Measurements from ENCODE around the gene SUMO3.

The SUMO3 gene

DNA sequence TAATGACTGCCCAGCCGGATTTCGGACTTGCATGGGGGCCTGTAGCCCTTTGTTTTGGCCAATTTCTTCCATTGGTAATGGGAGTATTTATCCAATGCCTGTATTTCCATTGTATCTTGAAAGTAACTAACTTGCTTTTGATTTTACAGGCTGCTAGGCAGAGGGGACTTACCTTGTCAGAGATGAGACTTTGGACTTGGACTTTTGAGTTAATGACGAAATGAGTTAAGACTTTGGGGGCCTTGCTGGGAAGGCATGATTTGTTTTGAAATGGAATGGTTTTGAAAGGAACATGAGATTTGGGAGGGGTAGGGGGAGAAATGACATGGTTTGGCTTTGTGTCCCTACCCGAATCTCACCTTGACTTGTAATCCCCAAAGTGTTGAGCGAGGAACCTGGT is 25.9 kb downstream of the SUMO3 start:
- no peak for TF ChIP-seq CTCF (conservative IDR thresholded peaks at IDR 0.05; ENCODE audit: low read depth)
- ChIA-PET POLR2A (ENCODE audit: low non-redundant PET) (no interaction called here), CTCF (interaction anchor here (0.7 kb wide), 1 partner anchor 131 kb away, joined by 3 read pairs; no protein-coding TSS in a partner anchor)
- no peak overlapping the region for H3K27ac ChIP-seq
- no peak for DNase-seq (ENCODE audit: low spot score)

DNA sequence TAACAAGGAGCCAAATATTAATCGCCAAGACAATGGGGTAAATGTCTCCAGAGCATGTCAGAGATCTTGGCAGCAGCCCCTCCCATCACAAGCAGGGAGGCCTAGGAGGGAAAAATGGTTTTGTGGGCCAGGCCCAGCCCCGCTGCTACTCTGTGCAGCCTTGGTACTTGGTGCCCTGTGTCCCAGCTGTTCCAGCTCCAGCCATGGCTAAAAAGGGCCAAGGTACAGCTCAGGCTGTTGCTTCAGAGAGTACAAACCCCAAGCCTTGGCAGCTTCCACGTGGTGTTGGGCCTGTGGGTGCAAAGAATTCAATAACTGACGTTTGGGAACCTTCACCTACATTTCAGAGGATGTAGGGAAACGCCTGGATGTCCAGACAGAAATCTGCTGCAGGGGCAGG is 26.6 kb downstream of the SUMO3 start:
- H3K27ac ChIP-seq, result no peak overlapping the region
- TF ChIP-seq CTCF (conservative IDR thresholded peaks at IDR 0.05; ENCODE audit: low read depth), result no peak
- ChIA-PET CTCF (interaction anchor here (0.7 kb wide), 1 partner anchor 130 kb away, joined by 3 read pairs; no protein-coding TSS in a partner anchor), POLR2A (ENCODE audit: low non-redundant PET) (no interaction called here)
- no peak for DNase-seq (ENCODE audit: low spot score)

GRCh38 chr21:44790368-44790767 is 27.5 kb downstream of the SUMO3 start:
- no peak for TF ChIP-seq CTCF (conservative IDR thresholded peaks at IDR 0.05; ENCODE audit: low read depth)
- DNase-seq (ENCODE audit: low spot score), result no peak
- ChIA-PET CTCF (no interaction called here), POLR2A (ENCODE audit: low non-redundant PET) (no interaction called here)
- no peak overlapping the region for H3K27ac ChIP-seq

DNA sequence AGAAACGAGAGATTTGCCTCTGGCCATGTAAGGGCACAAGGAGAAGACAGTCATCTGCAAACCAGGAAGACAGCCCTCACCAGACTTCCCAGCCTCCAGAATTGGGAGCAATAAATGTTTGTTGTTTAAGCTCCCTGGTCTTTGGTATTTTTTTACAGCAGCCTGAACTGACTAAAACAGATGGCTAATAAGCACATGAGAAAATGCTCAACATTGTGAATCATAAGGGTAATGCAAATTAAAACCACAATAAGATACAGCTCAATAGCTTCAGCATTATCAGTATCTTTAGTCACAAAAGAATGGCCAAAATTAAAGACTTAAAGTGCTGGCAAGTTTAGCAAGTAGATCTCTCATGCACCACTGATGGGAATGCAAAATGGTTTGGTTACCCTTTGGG is 28.0 kb downstream of the SUMO3 start:
- no peak for TF ChIP-seq CTCF (conservative IDR thresholded peaks at IDR 0.05; ENCODE audit: low read depth)
- no peak for DNase-seq (ENCODE audit: low spot score)
- H3K27ac ChIP-seq, result no peak overlapping the region
- ChIA-PET CTCF (no interaction called here), POLR2A (ENCODE audit: low non-redundant PET) (interaction anchor here (0.7 kb wide), 1 partner anchor 27 kb away, joined by 3 read pairs; no protein-coding TSS in a partner anchor)

DNA sequence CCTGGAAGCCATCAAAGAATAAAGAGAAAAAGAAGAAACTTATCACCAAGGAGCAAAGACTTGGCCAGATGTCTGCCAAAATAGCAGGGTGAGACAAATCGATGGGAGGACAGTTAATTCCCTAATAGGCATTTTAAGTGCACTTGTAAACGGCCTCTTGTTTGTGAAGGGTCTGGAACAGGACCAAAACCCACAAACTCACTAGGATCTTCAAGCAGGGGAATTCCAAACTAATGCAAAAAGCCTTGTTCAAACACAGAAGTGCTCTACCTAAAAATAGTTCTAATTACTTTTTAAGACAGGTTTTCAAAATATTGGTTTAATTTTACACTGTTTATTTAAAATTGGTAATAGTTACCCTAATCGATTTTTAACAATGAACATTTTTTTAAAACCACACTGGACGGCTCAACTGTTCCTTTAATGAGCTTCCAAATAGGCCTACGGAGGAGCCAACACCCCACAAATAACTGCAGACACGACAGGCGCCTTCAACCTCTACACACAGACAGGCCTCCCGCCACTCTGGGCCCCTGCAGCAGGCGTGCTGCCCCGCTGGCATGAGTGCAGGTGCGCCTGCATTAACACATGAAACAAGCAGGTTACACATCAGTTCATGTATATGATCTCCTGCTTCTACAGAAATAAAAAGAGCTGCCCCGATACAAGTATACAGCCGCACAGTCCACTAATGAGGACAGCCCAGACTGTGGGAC is 32.1 kb downstream of the SUMO3 start:
- no peak for TF ChIP-seq CTCF (conservative IDR thresholded peaks at IDR 0.05; ENCODE audit: low read depth)
- ChIA-PET CTCF (interaction anchor here (1.0 kb wide), 1 partner anchor 16 kb away, joined by 4 read pairs; the partner anchor contains the start of gene UBE2G2), POLR2A (ENCODE audit: low non-redundant PET) (no interaction called here)

GRCh38 chr21:44784810-44785209 is 33.1 kb downstream of the SUMO3 start:
- TF ChIP-seq CTCF (conservative IDR thresholded peaks at IDR 0.05; ENCODE audit: low read depth), result no peak
- no peak for DNase-seq (ENCODE audit: low spot score)
- ChIA-PET POLR2A (ENCODE audit: low non-redundant PET) (interaction anchor here (0.6 kb wide), 1 partner anchor 11 kb away, joined by 3 read pairs; no protein-coding TSS in a partner anchor), CTCF (interaction anchor here (0.6 to 0.8 kb wide), 2 partner anchors 8 to 62 kb away, joined by 4 read pairs; no protein-coding TSS in a partner anchor)
- H3K27ac ChIP-seq, result no peak overlapping the region

More for the DNA sequence above, 32.1 kb downstream of the SUMO3 start:
- no peak overlapping the region for H3K27ac ChIP-seq
- no peak for DNase-seq (ENCODE audit: low spot score)
